Fibroblast of mammary gland (primary cell): ENCODE data around the gene ARID3A.

ENCODE experiments used
- DNase-seq: peaks from one replicate; pipeline ENCODE4 v3.0.0-alpha.2; 2010; ENCODE audit warnings: low read depth
- H3K4me3 ChIP-seq: 2 replicates; pipeline ENCODE4 v1.5.1; 2011; ENCODE audit warnings: low read depth, mild to moderate bottlenecking, low read length, moderate library complexity; ENCODE audit not compliant: control insufficient read depth
- TF ChIP-seq, protein P1 (sequence below): conservative IDR thresholded peaks from 2 replicates; pipeline ENCODE4 v1.5.1; 2011; ENCODE audit warnings: low read depth, low read length, inconsistent platforms; ENCODE audit not compliant: control insufficient read depth, insufficient read depth

ARID3A gene

DNA sequence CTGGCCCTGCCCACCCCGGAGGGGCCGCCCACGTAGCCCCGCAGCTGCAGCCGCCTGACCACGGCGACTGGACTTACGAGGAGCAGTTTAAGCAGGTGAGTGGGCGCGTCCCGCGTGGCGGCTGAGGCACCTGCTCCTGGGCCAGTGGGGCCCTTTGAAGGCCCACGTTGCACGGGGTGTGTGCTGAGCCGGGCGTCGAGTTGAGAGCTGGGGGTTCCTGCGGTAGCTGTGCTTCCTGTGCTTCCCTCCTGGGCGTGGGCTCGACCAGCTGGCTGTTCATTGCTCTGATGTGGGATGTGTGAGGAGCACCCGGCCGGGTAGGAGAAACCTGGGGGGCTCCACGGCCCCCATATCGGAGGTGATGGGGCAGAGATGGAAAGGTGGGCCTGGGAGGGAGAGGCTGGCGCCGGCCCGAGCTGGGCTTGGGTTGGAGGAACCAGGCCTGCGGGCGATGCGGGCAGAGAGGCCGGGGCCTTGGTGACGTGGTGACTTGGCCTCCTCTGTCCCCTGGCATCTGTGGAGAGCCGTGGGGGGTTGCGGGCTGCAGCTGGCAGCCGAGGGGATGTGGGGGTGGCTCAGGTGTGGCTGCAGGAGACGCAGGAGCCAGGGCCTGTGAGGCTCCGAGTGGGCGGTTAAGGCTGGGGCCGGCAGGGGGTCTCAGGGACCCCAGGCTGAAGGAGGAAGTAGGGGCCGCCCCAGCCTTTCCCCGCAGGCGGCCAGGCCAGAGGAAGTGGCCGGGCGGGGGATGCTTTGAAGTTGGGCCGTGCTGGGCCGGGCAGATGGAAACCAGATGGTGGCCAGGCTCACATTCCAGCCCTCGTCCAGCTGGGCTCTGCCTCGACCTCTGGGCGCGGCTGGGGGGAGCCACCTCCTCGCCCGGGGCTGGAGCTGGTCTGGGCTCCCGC, 7.1 kb downstream of the ARID3A start:
- peak; percentile 93 for DNase-seq
- TF ChIP-seq, protein P1, sequence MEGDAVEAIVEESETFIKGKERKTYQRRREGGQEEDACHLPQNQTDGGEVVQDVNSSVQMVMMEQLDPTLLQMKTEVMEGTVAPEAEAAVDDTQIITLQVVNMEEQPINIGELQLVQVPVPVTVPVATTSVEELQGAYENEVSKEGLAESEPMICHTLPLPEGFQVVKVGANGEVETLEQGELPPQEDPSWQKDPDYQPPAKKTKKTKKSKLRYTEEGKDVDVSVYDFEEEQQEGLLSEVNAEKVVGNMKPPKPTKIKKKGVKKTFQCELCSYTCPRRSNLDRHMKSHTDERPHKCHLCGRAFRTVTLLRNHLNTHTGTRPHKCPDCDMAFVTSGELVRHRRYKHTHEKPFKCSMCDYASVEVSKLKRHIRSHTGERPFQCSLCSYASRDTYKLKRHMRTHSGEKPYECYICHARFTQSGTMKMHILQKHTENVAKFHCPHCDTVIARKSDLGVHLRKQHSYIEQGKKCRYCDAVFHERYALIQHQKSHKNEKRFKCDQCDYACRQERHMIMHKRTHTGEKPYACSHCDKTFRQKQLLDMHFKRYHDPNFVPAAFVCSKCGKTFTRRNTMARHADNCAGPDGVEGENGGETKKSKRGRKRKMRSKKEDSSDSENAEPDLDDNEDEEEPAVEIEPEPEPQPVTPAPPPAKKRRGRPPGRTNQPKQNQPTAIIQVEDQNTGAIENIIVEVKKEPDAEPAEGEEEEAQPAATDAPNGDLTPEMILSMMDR: no peak
- H3K4me3 ChIP-seq: peak overlapping the region; percentile 19

DNA sequence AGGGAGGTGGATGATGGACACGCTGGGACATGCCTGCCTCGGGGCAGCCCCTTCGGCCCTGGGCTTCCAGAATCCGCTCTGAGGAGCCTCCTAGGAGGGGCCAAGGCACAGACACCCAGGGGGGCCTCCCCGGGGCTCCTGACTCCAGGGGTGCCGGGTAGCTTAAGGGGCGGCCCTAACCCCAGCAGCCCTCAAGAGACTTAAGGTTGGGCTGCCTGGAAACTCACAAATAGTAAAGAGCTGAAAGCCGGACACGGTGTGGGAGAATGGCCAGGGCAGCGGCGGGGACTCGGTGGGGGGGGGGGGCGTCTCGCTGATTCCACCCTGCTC, 7.7 kb downstream of the ARID3A start:
- H3K4me3 ChIP-seq: peak overlapping the region; percentile 16
- TF ChIP-seq, protein P1: no peak
- DNase-seq: no peak

DNA sequence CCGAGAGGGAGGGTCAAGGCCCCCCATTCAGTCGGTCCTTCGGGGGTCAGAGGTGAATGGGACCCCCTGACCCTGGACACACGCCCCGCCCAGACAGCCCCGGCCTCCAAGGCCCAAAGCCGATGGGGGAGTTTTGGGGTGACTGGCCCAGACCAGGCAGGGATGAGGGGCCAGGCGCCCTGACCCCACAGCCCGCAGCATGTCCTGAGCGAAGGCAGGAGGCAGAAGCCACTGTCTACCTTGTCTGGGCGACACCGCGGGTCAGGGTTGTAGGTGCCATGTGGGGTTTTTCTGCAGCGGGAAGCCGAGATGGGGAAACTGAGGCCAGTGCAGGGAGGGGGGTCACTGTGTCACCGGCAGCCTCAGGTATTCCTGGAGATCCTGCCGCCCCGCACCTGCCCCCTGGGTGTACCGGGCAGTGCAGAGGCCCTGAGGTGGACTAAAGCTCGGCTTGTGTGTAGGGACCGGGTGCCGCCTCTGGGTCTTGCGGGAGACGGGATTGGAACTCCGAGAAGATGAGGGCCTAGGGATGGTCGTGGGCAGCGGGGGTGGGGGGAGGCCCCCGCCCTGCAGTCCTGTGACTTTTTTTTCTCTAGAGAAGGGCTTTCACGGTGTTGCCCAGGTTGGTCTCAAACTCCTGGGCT, 8.5 kb downstream of the ARID3A start:
- DNase-seq: no peak
- TF ChIP-seq, protein P1: no peak
- no peak overlapping the region for H3K4me3 ChIP-seq

DNA sequence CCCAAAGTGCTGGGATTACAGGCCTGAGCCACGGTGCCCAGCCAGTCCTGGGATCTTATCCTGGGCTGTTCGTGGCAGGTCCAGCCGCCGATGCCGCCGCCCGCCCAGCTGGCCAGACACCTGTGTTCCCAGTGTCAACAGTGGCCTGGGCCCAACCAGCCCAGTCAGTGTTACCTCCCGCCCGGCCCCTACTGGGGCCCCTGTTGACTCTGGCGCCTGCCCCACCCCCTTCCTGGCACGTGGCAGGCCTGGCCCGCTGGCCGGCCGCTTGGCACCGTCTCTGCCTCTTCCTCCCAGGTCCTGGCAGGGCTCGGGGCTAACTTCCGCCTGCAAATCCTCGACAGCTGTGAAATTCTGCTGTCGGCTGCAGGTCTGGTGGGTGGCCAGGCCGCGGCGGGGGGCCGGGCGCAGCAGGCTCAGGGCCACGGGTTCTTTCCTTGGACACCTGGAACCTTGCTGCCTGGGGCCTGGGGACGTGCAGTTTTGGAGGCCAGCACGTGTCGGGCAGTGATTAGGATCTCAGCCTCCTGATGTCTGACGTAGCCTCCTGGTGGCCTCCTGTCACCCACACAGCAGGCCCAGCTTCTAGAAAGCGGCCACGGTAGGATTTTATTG, 9.1 kb downstream of the ARID3A start:
- peak; percentile 48 for DNase-seq
- H3K4me3 ChIP-seq: no peak overlapping the region
- TF ChIP-seq, protein P1: no peak

DNA sequence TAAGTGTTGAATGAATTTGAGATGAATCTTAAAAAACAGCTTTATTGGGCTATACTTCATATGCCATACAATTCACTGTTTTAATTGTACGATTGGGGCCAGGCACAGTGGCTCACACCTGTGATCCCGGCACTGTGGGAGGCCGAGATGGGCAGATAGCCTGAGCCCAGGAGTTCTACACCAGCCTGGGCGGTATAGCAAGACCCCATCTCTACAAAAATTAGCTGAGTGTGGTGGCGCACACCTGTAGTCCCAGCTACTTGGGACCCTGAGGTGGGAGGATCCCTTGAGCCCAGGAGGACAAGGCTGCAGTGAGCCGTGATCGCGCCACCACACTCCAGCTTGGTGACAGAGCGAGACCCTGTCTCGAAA, 10.3 kb downstream of the ARID3A start:
- H3K4me3 ChIP-seq: no peak overlapping the region
- no peak for DNase-seq
- TF ChIP-seq, protein P1: no peak

DNA sequence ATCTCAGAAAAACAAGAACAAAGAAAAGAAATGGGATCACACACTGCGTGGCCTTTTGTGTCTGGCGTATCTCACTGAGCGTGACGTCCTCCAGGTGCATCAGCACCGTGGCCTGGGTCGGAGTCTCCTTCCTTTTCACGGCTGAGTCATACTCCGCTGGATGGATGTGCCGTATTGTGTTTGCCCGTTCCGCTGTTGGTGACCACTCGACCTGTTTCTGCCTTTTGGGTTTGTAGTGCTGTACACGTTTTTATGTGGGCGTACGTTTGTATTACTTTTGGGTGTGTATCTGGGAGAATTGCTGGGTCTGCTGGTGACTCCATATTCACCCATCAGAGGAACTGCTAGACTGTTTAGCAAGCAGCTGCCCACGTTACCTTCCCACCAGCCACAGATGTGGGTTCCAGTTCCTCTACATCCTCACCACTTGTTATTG, 11.4 kb downstream of the ARID3A start:
- H3K4me3 ChIP-seq: no peak overlapping the region
- TF ChIP-seq, protein P1: no peak
- no peak for DNase-seq
